SK-N-SH treated with all-trans-retinoic acid at 6 μM for 48 hours (cell line): Measurements from ENCODE around the gene GPX2.

Experiments
- ATAC-seq: fragments of 200-7000 bp; cut with Tn5 transposase; 3 replicates; pipeline ENCODE4 v1.9.1; 2020; ENCODE audit warnings: mild to moderate bottlenecking, moderate library complexity
- CSDC2 ChIP-seq: fragments of 250-450 bp; sonication (Bioruptor Pico); IDR thresholded peaks from 2 replicates; pipeline ENCODE4 v1.5.0; 2020; ENCODE audit warnings: mild to moderate bottlenecking, moderate library complexity
- CSRNP3 ChIP-seq: fragments of 250-450 bp; sonication (Bioruptor Pico); IDR thresholded peaks from 2 replicates; pipeline ENCODE4 v1.5.1; 2021; ENCODE audit warnings: mild to moderate bottlenecking, moderate library complexity
- ESRRG ChIP-seq: fragments of 250-450 bp; sonication (Bioruptor Pico); IDR thresholded peaks from 2 replicates; pipeline ENCODE4 v1.6.1; 2021; ENCODE audit warnings: mild to moderate bottlenecking
- GLIS3 ChIP-seq: fragments of 250-450 bp; sonication (Bioruptor Pico); IDR thresholded peaks from 2 replicates; pipeline ENCODE4 v1.5.0; 2020; ENCODE audit warnings: mild to moderate bottlenecking, moderate library complexity
- OSR1 ChIP-seq: fragments of 250-450 bp; sonication (Bioruptor Pico); IDR thresholded peaks from 2 replicates; pipeline ENCODE4 v1.8.0; 2022; ENCODE audit warnings: moderate library complexity, mild to moderate bottlenecking, inconsistent platforms
- PATZ1 ChIP-seq: fragments of 250-450 bp; sonication (Bioruptor Pico); IDR thresholded peaks from 2 replicates; pipeline ENCODE4 v1.8.0; 2020; ENCODE audit warnings: mild to moderate bottlenecking, moderate library complexity, borderline replicate concordance
- POU6F1 ChIP-seq: fragments of 250-450 bp; sonication (Bioruptor Pico); IDR thresholded peaks from 2 replicates; pipeline ENCODE4 v1.8.0; 2021; ENCODE audit warnings: low read depth, mild to moderate bottlenecking, moderate library complexity, borderline replicate concordance
- PPARA ChIP-seq: fragments of 250-450 bp; sonication (Bioruptor Pico); IDR thresholded peaks from 2 replicates; pipeline ENCODE4 v1.5.0; 2020; ENCODE audit warnings: mild to moderate bottlenecking, borderline replicate concordance
- RARB ChIP-seq: fragments of 250-450 bp; sonication (Bioruptor Pico); IDR thresholded peaks from 2 replicates; pipeline ENCODE4 v1.8.0; 2021; ENCODE audit warnings: mild to moderate bottlenecking, moderate library complexity
- TCF4 ChIP-seq: fragments of 250-450 bp; sonication (Bioruptor Pico); IDR thresholded peaks from 2 replicates; pipeline ENCODE4 v1.8.0; 2021; ENCODE audit warnings: mild to moderate bottlenecking, moderate library complexity, borderline replicate concordance
- TOX ChIP-seq: fragments of 250-450 bp; sonication (Bioruptor Pico); IDR thresholded peaks from 2 replicates; pipeline ENCODE4 v1.8.0; 2021; ENCODE audit warnings: mild to moderate bottlenecking, moderate library complexity, borderline replicate concordance
- TSHZ2 ChIP-seq: fragments of 250-450 bp; sonication (Bioruptor Pico); IDR thresholded peaks from 2 replicates; pipeline ENCODE4 v1.5.0; 2020; ENCODE audit warnings: mild to moderate bottlenecking, moderate library complexity
- ZFP3 ChIP-seq: fragments of 250-450 bp; sonication (Bioruptor Pico); IDR thresholded peaks from 2 replicates; pipeline ENCODE4 v1.5.0; 2020; ENCODE audit warnings: mild to moderate bottlenecking, moderate library complexity
- ZNF565 ChIP-seq: fragments of 450-650 bp; formaldehyde crosslinking; conservative IDR thresholded peaks from 2 replicates; pipeline ENCODE4 v1.5.0; 2020; ENCODE audit warnings: low read depth, mild to moderate bottlenecking, moderate library complexity
- ZNF70 ChIP-seq: fragments of 450-650 bp; formaldehyde crosslinking; IDR thresholded peaks from 2 replicates; pipeline ENCODE4 v1.5.0; 2020; ENCODE audit warnings: mild to moderate bottlenecking, moderate library complexity

The GPX2 gene

GRCh38 chr14:64974563-64974962 is 32.0 kb upstream of the GPX2 start:
- TF ChIP-seq ESRRG (no peak), ZFP3 (CRISPR knock-in tag) (no peak), CSRNP3 (CRISPR knock-in tag) (no peak), OSR1 (CRISPR knock-in tag) (no peak), GLIS3 (no peak), TCF4 (CRISPR knock-in tag) (no peak), CSDC2 (CRISPR knock-in tag) (no peak), ZNF70 (CRISPR knock-in tag) (no peak), RARB (no peak), POU6F1 (CRISPR knock-in tag) (no peak), PPARA (CRISPR knock-in tag) (no peak), PATZ1 (CRISPR knock-in tag) (no peak), TSHZ2 (CRISPR knock-in tag) (no peak)
- TF ChIP-seq, all 23 proteins: peak for 0
- no peak for ATAC-seq

- TF ChIP-seq POU6F1 (CRISPR knock-in tag) (no peak), ZNF565 (CRISPR knock-in tag) (no peak), TSHZ2 (CRISPR knock-in tag) (no peak), TOX (CRISPR knock-in tag) (no peak), CSRNP3 (CRISPR knock-in tag) (no peak)
- ATAC-seq = no peak
Observed at GRCh38 chr14:64973826-64974225, 31.3 kb upstream of the GPX2 start.
